ENCODE data around the gene FBXW10.
"Not testable (repeated sequence)": the region's sequence is repeated elsewhere in the genome, so short reads cannot be mapped to it uniquely, and the experiment has no call there.

DNA sequence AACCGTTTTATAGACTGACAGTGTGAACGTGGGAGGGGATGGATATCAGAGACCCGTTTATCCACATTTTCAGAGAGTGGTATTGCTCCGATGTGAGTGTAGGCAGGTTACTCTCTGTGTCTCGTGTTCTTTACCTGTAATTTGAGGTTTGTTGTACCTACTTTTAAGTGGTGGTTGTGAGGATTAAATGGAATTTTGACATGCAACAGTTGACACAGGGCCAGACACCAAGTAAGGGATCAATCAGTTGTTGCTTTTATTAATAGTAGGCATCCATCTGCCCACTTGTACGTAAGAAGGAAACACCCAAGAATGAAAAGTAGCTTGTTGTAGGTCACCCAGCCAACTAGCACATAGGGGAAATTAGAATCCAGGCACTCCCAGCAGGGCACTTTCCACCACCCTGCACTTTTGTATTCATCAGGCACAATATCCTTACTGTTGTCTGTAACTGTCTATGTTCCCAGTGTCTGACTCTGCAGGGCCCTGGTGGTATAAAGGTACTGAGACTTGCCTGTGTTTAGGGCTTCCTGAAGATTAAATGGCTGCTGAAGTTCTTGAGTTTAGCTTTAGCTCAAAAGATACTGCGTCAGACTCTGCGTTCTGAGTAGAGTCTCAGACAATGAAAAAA is 45.3 kb upstream of the FBXW10 start:
- not testable (repeated sequence) for TF ChIP-seq POLR2AphosphoS5 (IDR thresholded peaks at IDR 0.05; ENCODE audit: borderline replicate concordance, low read depth, low read length); EZH2 (IDR thresholded peaks at IDR 0.05); FOXP2 (optimal IDR thresholded peaks at IDR 0.05; ENCODE audit: control extremely low read depth, extremely low read length, insufficient read depth)

Data from SK-N-MC (cell line).